Measurements from ENCODE around the gene TRNP1.
"Not testable (repeated sequence)": the region's sequence is repeated elsewhere in the genome, so short reads cannot be mapped to it uniquely, and the experiment has no call there.

The TRNP1 gene

DNA sequence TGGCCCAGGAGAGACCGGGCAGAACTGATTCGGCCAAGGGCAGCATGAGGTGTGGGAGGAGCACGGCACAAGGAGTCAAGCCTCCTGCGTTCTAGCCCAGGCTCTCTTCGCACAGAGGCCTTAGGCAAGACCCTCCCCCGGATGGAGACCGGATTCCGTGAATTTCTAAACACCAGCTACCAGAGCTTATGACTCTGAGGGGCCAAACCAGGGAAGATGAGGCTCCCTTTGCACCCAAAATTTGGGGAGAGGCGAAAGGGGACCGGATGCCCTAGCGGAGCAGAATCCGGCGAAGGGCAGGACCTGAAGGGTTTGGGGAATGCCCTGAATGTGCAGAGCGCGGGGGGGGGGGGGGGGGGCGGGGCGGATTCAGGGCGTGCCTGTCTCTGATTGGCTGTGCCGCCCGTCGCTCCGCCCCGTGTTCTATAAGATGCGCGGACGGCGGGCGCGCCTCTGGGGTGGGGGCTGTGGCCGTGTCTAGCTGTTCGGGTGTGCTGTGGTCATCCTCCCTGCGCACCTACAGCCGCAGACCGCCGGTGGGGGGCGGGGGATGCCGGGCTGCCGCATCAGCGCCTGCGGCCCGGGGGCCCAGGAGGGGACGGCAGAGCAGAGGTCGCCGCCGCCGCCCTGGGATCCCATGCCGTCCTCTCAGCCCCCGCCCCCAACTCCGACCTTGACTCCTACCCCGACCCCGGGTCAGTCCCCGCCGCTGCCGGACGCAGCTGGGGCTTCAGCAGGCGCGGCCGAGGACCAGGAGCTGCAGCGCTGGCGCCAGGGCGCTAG is at the start of gene TRNP1:
Gene TRNP1 (plus strand): TSS at position 456 of the 783 bp plus-strand sequence. CDS start 95 bp downstream, at position 551.
- DNase-seq, result peak; percentile 86

DNA sequence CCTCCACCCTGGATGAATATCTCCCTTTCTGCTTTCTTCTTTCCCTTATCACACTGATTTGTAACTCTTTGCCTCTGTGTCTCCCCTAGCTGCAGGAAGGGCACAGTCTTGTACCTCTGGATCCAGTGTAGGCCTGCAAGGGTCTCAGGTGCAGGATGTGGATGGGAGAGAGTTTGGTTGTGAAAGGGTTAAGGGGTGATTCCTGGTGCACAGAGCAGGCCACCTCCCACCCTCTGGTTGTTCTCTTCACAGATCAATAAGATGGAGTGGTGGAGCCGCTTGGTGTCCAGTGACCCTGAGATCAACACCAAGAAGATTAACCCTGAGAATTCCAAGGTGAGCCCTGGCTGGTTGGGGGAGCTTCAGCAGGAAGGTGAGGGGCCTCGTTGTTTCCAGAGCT is 48.4 kb upstream of the TRNP1 start:
- DNase-seq, result no peak

DNA sequence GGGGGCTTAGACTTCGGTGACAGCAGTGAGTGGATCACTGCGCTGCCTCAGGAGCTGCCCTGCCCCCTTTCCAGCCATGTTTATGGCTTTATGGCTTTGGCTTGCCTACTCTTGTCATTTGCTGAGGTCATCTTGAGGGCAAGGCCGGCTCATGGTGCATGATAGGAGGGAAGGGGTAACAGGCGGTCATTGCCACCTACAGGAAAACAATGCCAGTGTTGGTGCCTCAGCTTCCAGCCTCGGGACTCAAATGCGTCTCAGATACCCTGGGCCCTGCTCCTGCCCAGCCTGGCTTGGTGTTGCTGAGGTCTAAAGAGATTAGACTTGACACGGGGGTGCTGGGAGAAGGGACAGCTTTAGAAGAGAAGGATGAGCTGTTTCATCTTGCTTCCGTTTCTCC is 47.8 kb upstream of the TRNP1 start:
- no peak for DNase-seq

- DNase-seq, result no peak
Measured at GRCh38 chr1:26946270-26946669, 47.2 kb upstream of the TRNP1 start.

DNA sequence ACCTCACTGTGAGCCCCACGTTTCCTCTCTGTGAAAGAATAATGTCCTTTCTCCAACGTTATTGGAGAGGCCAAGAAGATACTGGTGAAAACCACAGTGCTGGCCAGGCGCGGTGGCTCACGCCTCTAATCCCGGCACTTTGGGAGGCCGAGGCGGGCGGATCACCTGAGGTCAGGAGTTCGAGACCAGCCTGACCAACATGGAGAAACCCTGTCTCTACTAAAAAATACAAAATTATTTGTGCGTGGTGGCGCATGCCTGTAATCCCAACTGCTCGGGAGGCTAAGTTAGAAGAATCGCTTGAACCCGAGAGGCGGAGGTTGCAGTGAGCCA is 44.8 kb upstream of the TRNP1 start:
- DNase-seq, result not testable (repeated sequence)

GRCh38 chr1:26949266-26949925 is 44.1 kb upstream of the TRNP1 start:
- DNase-seq, result no peak

- no peak for DNase-seq
Measured at GRCh38 chr1:26949926-26950319, 43.6 kb upstream of the TRNP1 start.

DNA sequence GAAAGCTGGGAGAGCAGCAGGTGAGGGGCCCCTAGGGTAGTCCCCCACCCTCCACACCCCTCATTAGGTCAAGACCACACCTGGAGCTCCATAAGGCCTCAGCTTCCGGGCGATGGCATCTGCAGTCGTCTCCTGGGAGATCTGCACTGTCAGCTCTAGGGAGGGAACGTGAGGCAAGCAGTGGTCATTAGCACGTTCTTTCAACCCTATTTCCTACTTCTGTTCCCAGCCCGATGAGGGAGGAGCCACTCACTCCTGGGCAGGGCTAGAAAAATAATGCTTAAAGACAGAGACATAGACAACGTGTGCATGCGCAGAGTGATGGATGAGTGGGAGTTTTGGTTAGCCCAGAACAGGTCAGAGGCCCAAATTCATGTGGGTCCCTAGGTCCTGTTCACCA is 42.9 kb upstream of the TRNP1 start:
- no peak for DNase-seq

DNA sequence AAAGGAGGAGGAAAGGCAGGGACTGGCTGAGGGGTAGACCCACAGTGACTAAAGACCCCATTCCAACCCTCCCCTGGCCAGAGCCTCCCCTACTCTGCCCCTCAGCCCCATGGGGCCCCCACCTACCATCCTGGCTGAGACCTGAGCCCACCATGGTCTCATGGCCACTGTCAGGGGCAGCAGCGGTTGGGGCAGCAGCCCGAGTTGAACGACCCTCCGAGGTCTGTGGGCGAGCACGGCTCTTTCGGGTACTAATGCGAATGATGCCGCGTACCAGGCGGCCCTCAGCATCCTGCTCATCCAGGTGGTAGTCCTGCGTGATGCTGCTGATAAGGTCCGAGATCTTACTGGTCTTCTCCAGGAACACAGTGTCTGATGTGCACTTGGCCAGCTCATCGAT is 42.3 kb upstream of the TRNP1 start:
- no peak for DNase-seq

DNA sequence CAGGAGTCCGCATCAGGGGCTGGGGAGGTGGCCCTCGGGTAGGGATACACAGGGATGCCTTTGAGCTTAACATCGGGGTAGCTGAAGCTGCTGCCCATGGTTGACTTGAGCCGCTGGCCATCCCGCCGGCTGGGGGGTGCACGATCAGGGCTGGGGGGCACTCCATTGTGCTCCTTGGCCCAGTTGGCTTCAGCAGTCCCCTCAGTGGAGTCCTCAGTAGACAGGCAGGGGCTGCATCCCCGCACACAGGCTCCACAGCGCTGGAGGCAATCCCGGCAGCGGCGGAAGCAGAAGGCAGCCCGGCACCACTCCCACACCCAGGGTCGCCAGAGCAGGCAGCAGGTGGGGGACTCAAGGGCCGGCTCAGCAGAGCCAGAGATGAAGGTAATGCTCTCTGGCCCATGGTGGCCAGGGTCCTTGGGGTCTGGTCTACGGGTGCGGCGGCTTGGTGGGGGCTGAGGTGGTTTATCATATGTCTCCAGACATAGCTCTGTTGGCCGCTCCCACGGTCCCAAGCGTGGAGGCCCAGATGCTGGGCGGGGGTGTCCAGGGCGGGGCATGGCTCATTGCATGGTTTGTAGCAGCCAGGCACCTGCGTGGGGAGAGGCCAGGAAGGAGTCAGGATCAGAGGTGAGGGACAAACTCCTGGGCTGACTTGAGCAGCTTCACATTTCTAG is 41.5 kb upstream of the TRNP1 start:
- no peak for DNase-seq

DNA sequence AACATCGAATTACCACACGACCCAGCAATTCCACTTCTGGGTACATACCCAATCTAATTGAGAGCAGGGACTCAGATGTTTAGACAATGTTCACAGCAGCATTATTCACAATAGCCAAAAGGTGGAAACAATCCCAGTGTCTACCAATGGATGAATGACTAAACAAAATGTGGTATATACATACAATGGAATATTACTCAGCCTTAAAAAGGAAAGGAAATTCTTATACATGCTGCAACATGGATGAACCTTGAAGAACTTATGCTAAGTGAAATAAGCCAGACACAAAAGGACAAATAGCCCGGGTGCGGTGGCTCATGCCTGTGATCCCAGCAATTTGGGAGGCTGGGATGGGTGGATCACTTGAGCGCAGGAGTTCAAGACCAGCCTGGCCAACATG is 40.1 kb upstream of the TRNP1 start:
- no peak for DNase-seq

DNA sequence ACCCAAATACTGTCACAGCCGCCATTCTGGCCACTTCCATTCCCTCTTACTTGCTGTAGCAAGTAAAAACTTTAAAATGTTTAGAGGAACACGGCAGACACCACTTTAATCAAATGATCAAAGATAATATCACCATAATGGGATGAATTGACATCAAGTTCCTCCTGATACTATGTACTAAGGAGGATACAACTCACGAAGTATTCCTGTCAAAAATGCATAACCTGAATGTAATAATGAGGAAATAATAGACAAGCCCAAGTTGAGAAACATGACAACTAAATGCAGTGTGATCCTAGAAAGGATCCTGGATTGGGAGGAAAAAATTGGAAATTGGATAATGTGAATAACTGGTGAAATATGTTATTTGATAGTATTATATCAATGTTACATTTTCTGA is 37.2 kb upstream of the TRNP1 start:
- DNase-seq, result no peak

GRCh38 chr1:26957306-26957705 is 36.2 kb upstream of the TRNP1 start:
- DNase-seq, result no peak

DNA sequence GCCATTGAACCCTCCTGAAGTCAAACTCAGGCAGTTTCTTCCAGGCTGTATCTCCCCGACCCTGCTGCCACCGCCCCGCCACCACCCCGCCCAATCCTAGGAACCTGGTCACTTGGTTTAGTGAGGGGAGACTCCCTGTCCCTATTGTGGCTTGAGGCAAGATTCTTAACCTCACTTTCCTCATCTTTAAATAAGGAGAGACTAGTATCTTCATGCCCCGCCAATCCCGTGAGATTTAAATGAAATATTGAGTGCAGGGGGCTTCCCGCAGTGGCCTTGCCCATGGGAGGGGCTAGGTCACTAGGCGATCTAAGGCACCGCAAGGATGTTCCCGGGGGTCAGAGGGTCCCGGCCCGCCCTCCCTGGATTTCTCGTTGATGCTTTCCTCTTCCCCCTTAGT is 34.2 kb upstream of the TRNP1 start:
- DNase-seq, result no peak

DNA sequence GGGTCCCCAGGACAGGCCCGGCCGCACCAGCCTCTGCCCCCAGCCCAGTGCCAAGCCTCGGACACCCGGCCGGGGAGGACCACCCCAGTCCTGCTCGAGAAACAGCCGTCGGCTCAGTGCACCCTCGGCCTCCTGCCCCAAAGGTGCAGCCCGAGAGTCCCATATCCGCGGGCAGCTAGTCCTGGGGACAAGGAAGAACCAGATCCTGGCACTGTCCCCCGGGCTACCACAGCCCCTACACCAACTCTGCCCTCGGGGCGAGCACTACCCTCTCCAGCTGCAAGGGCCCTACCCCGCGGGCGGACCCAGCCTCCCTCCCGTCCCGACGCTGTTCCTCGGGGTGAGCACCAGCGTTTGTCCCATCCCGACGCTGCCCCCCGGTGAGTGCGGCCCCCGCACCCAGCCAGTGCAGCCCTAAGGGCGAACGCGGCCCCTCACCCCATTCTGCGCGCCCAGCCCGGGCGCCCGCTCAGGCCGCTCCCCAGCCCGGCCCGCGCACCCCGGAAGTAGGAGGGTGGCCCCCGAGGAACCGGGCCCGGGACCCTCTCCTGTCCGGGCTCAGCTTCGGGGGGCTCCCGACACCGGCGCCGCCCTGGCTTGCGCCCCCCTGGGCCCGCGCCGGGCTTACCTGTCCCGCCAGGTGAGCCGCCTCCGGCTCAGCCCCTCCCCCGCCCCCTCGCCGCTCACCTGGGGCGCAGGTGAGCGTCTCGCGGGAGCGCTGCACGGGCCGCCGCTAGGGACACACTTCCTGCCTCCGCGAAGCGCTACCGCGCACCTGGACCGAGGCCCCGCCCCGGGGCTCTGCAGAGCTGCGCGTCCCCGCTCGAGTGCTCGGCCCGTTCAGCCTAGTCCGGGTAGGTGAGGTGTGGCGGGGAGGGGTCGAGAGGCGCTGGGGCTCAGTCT is 33.5 kb upstream of the TRNP1 start, which contains the start of gene KDF1:
Gene KDF1 (minus strand): TSS at position 747 of the 903 bp plus-strand sequence. CDS start 8,088 bp downstream, outside the sequence.
- no peak for DNase-seq

- no peak for DNase-seq
Measured at GRCh38 chr1:26960625-26960966, 32.9 kb upstream of the TRNP1 start.

- no peak for DNase-seq
Measured at GRCh38 chr1:26961826-26962225, 31.7 kb upstream of the TRNP1 start.

- no peak for DNase-seq
Measured at GRCh38 chr1:26965213-26965612, 28.3 kb upstream of the TRNP1 start.

DNA sequence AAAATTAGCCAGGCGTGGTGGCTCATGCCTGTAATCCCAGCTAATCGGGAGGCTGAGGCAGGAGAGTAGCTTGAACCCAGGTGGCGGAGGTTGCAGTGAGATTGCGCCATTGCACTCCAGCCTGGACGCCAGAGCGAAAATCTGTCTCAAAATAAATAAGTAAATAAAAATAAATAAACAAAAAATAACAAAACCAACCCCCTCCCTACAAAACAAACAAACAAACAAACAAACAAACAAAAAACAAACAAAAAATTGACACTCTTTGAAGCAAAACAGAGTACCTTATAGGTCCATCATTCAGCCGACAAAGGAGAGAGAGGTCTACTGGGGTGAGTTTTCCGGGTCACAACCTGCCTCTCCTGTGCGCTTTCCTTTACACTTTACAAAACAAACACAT is 27.9 kb upstream of the TRNP1 start:
- DNase-seq, result no peak

DNA sequence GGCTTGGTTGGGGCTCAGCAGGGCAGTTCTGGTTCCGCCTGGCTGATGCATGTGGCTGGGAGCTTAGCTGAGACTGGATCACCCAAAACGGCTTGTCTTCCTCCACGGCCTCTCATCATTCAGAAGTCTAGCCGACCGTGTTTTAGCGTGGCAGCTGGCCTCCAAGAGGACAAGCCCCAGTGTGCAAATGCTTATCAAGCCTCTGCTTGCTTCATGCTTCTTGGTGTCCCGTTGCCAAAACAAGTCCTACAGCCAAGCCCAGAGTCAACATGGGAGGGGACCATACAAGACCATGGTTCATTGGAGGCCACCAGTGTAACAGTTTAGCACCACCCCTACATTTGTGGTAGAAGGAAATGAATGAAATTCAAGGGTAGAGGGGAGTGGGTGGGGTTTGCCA is 22.7 kb upstream of the TRNP1 start:
- DNase-seq, result no peak

- no peak for DNase-seq
Measured at GRCh38 chr1:26971590-26971989, 21.9 kb upstream of the TRNP1 start.

DNA sequence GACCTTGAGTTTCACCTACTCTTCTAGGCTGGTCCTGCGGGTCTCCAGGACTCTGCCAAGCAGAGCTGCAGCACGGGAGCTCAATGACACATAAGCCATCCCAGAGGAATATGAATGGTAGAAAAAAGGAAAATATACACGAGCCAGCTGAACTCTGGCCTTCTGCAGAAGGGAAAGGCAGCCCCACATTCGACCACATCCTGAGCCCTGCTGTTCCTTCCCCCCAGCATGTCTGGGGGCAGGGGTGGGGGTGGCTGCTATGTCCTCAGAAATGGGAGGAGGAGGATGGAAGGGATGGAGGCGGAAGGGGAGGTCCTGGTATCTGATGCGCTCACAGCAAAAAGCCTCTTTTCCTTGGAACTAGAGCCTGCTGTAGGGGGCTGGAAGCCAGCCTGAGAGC is 21.1 kb upstream of the TRNP1 start:
- no peak for DNase-seq

GRCh38 chr1:26972821-26973220 is 20.7 kb upstream of the TRNP1 start:
- DNase-seq, result no peak

Measured in kidney glomerular epithelial cell (primary cell).